ENCODE data around the gene ZNF598. TPM values are rescaled to one million over a fixed set of nuclear protein-coding genes. Genes with fewer than 3 reads are reported as not detected.

Gene ZNF598
- total RNA-seq, 1 experiment from 2014 or later: 89.3 TPM

DNA sequence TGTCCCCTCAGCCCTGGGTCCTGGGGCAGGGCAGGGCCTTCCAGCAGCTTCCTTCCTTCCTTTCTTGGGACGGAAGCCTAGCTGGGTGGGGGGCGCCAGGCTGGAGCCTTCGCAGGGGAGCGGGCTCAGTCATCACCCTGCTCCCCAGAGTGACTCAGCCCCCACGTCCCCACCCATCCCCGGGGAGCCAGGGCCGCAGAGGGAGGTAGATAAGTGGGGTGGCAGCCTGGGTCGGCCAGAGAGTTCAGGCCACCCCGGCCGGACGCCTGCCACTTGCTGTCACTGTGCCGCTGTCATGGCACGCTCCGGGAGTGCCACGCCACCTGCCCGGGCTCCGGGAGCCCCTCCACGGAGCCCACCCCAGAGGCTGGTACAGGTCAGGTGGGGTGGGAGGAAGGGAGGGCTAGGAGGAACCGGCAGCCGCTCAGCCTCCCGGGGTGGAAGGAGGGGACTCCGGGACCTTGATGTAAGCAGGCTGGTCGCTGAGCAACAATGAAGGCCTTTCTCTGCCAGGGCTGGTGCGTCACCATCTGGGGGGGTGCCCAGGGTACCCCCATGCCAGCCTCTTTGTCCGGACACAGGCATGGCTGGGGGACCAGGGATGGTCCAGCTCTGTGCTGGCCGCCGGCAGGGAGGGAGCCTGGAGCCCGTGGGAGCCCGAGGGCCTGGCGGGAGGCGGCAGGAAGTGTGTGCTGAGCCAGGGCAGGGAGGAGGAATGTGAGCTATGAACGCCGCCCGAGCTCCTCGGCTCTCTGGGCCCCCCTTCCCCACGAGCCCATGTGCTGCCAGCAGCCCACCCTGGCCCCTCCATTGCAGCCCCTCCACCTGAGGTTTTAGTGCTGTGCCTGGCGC lies 23.7 kb upstream of the ZNF598 start:
- DNase-seq (ENCODE audit: low read depth): no peak
- in situ Hi-C loops (cut with HindIII; ENCODE audit: low pct_unique_long_range_greater_than_20kb, low sequenced_read_pairs): loop anchor here (25.0 kb wide), 1 partner anchor 479 kb away; the partner anchor contains the start of genes AMDHD2 and ATP6V0C

DNA sequence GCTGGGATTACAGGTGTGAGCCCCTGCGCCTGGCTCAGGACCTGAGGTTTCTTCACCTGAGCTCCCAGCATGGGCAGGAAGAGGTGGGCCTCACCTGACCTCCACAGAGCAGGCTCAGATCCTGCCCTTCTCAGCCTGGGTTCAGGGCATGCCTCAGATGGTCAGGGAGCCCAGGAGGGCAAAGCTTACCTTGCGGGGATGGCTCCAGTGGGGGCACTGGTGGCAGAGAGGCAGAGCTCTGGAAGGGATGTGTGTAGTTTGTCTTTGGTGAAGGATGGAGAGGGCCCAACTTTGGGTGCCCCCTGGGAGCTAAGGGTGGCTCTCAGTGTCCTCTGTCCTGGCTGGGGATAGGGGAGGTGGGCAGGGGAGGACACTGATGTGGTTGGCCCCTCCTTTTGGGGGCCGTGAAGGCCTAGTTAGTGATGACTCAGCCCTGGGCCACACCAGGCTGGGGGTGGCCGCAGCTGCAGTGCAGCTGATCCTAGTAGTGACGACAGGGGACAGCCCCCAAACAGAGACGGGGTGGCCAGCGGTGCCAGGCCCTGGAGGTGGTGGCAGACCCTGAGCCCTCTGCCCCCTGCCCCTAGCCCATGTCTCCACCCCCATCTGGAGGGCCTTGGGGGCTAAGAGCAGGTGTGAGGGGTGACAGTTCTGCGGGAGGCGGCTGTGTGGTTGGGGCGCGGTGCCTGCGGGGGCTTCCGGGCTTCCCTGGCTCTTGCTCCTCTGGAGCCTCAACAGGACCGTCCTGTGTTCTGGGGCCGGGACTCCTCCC lies 22.9 kb upstream of the ZNF598 start:
- DNase-seq (ENCODE audit: low read depth): no peak
- in situ Hi-C loops (cut with HindIII; ENCODE audit: low pct_unique_long_range_greater_than_20kb, low sequenced_read_pairs): loop anchor here (25.0 kb wide), 1 partner anchor 480 kb away; the partner anchor contains the start of genes AMDHD2 and ATP6V0C

DNA sequence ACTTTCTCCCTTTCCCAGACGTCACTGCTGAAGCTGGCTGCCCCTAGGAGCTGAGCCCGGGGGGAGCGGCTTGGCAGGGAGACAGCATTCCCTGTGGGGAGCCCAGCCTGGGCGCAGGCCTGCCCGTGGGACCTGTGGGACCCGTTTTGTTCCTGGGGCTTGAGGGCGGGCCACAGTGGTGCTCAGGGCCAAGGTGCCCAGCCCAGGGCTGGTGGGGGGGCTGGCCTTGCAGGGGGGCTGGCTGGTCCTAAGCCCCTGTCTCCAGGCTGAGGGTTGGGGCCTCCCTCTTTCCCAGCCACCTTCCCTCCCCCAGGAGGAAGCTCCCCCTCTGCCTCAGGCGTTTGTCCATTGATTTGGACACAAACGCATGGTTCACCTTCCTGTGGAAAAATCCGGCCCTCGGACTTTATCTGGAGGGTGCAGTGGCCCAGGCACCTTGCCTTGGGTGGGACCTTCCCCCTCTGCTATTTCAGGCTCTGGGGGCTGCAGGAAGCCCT lies 21.5 kb upstream of the ZNF598 start:
- in situ Hi-C loops (cut with HindIII; ENCODE audit: low pct_unique_long_range_greater_than_20kb, low sequenced_read_pairs): loop anchor here (25.0 kb wide), 1 partner anchor 481 kb away; the partner anchor contains the start of genes AMDHD2 and ATP6V0C

DNA sequence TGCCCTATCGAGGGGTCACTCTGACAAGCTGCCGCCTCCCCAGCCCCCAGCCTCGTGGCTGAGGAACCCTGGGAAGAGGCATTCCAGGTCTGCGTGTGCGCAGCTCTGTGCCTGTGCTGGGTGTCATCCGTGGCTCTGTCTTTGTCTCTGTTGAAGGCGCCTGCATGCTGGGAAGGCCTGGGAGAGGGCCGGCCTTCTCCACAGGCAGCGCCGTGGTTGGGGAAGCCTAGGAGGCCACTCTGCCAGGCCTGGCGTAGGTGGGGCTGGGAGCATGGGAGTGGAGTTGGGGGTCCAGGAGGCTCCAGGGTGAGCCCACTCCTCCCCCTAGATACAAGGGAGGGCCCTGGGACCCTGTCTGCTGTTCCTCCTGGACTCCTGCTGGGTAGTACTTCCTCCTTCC lies 20.4 kb upstream of the ZNF598 start:
- DNase-seq (ENCODE audit: low read depth): no peak
- in situ Hi-C loops (cut with HindIII; ENCODE audit: low pct_unique_long_range_greater_than_20kb, low sequenced_read_pairs): loop anchor here (25.0 kb wide), 1 partner anchor 482 kb away; the partner anchor contains the start of genes AMDHD2 and ATP6V0C

More for the DNA sequence above, 21.5 kb upstream of the ZNF598 start:
- DNase-seq (ENCODE audit: low read depth): no peak

DNA sequence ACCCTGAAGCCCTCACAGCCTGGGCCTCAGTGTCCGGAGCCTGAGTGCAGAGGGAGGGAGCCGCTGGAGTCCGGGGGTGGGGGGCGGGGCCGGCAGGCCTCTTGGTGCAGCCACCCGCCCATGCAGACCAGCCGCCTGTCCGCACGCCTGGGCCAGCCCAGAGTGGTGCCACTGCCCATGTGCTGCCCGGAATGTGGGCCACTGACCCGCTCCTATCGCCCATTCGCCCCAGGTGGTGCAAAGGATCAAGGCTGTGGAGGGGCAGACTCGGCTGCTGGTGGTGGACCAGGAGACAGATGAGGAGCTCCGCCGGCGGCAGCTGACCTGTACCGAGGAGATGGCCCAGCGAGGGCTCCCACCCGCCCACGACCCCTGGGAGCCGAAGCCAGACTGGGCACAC lies 19.7 kb upstream of the ZNF598 start:
- no peak for DNase-seq (ENCODE audit: low read depth)
- in situ Hi-C loops (cut with HindIII; ENCODE audit: low pct_unique_long_range_greater_than_20kb, low sequenced_read_pairs): loop anchor here (25.0 kb wide), 1 partner anchor 483 kb away; the partner anchor contains the start of genes AMDHD2 and ATP6V0C

DNA sequence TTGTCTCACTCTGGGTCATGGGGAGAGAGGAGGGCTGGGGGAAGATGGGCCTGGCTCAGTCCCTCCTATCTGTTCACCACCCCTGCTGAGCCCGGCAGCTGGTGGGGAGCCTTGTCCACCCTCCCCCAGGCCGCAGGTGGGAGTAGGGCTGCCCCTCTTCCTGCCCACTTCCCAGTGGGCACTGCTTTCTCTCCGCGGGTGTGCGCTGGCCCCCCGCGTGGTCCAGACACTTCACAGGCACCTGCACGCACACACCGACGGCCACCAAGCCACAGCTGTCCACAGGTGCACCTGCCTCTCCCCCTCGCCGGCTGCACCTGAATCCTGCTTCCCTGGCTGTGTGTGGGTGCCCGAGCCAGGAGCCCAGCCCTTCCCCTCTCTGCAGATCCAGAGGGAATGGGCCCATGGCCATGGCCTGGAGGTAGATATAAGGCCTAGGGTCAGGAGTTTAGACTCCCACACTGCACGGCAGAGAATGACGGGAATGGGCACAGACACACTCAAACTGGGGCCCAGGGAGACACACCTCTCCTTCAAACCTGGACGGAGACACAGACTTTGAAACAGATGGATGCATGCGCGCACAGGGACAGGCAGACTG lies 19.1 kb upstream of the ZNF598 start:
- in situ Hi-C loops (cut with HindIII; ENCODE audit: low pct_unique_long_range_greater_than_20kb, low sequenced_read_pairs): loop anchor here (25.0 kb wide), 1 partner anchor 484 kb away; the partner anchor contains the start of genes AMDHD2 and ATP6V0C
- no peak for DNase-seq (ENCODE audit: low read depth)

DNA sequence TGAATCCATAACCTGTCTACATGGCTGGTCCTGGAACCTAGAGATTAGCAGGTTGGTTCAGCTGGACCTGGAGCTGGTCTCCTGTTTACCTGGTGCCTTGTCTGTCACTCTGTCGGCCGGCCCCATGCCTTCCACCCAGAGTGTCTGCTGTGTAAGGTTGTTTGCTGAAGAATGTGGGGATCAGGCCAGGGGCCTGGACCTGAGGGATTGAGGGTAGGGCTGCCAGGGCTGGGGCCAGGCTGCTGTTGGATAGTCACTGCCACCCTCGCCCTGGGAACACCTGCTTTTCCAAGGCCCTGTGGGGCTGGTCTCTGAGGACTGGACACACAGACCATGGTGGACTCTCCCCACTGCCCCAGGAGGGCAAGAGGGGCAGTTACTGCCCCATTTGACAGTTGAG lies 18.5 kb upstream of the ZNF598 start:
- no peak for DNase-seq (ENCODE audit: low read depth)
- in situ Hi-C loops (cut with HindIII; ENCODE audit: low pct_unique_long_range_greater_than_20kb, low sequenced_read_pairs): loop anchor here (25.0 kb wide), 1 partner anchor 484 kb away; the partner anchor contains the start of genes AMDHD2 and ATP6V0C

DNA sequence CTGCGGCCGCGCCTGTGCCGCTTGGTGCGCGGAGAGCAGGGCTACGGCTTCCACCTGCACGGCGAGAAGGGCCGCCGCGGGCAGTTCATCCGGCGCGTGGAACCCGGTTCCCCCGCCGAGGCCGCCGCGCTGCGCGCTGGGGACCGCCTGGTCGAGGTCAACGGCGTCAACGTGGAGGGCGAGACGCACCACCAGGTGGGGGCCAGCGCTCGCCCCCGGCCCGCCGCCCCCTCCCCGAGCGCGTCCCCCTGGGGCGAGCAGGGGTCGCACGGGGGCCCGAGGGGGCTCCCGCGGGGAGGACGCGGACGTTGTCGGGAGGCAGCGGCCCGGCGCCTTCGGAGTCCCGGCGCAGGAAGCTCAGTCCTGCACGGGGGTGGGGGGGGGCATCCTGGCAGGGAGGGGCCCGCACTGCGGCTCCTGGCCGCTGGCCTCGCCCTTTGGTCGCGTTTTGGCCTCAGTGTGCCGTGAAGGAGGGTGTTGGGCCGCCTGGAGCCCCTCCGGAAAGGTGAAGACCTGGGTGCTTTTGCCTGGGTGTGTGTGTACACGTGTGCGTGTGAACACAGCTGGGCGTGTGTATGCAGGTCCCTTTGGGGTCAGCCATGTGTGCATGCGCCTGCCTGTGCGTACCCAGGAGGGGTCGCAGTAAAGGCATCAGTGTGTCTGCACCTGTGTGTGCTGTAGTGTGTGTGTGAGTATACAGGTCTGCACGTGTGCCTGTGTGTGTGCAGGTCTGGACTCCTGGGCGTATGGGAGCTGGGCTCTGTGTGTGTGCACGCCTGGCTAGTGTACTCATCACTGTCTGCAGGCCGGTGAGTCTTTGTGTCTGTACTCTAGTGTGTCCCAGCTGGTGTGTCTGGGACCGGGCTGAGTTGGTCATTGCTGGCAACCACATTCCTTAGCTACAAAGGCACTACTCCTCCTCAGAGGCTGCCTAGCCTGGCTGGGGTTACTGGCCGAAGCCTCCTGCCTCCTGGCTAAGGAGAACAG lies 17.7 kb upstream of the ZNF598 start:
- in situ Hi-C loops (cut with HindIII; ENCODE audit: low pct_unique_long_range_greater_than_20kb, low sequenced_read_pairs): loop anchor here (25.0 kb wide), 1 partner anchor 485 kb away; the partner anchor contains the start of genes AMDHD2 and ATP6V0C
- DNase-seq (ENCODE audit: low read depth): no peak

DNA sequence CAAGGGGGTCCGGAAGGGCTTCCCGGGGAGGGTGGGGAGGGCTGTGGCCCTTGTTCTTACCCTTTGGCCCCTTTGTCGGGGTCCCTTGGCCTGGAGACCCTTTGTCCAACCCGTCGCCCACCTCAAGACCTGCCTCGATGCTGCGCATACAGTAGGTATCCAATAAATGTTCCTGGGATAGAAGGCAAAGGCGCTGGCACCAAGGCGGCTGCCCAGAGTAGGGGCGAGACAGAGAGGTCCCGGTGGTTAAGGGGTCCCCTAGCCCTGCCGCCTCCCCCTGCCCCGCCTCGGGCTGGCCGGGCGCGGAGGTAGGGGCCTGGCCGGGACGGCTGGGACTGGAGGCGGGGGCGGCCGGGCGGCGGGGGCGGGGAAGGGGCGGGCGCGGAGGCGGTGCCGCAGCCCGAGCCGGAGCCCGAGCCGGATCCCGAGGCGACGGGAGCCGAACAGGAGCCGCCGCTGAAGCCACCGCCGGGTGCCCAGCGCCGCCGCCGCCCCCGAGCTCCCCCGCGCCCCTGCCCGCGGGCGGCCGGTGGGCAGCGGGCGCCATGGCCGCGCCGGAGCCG lies 16.9 kb upstream of the ZNF598 start, which contains the start of gene NHERF2:
Gene NHERF2 (plus strand): TSS at position 442 of the 563 bp plus-strand sequence. CDS start 104 bp downstream, at position 546.
- in situ Hi-C loops (cut with HindIII; ENCODE audit: low pct_unique_long_range_greater_than_20kb, low sequenced_read_pairs): loop anchor here (25.0 kb wide), 1 partner anchor 486 kb away; the partner anchor contains the start of genes AMDHD2 and ATP6V0C
- DNase-seq (ENCODE audit: low read depth): no peak

DNA sequence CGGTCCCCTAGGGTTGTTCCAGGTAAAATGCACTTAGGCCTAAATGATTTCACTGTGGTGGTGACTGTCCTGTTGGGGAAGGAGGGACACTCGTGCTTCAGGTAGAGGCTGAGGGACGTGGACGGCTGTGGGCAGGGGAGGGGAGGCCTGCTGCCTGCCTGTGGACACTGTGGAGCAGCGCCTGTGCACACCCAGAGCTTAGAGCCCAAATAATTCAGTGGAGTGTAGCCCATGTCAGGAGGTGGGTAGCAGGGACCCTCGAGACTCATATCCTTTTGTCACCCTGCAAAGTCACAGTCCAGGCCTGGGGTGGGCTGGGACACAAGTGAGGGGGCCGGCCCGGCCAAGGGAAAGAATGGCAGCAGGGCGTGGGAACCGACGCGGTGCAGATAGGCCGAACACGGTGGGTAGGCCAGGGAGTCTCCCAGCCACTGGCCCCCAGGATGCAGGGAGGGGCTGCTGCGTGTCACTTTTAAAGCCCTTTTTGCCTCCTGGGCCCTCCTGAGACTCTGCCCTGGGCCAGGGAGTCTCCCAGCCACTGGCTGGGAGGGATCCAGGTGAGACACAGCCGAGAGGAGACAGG lies 16.3 kb upstream of the ZNF598 start:
- in situ Hi-C loops (cut with HindIII; ENCODE audit: low pct_unique_long_range_greater_than_20kb, low sequenced_read_pairs): loop anchor here (25.0 kb wide), 1 partner anchor 486 kb away; the partner anchor contains the start of genes AMDHD2 and ATP6V0C
- DNase-seq (ENCODE audit: low read depth): no peak

DNA sequence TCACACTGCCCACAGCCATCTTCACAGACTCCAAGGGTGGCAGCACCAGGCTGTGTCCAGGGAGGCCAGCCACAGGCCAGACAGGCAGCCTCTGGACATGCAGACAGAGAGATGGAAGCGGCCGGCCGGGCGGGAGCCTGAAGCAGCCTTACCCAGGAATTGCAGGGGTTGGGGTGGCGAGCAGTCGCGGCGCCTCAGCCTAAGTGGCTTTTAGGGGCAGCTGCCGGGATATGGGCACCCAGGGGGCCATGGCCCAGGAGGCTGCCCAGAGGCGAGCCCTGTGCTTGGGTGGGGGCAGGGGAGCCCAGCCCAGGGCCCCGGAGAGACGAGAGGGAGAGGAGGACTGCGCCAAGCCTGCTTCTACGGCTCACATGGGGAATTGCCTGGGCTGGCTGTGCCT lies 15.6 kb upstream of the ZNF598 start:
- in situ Hi-C loops (cut with HindIII; ENCODE audit: low pct_unique_long_range_greater_than_20kb, low sequenced_read_pairs): loop anchor here (25.0 kb wide), 1 partner anchor 487 kb away; the partner anchor contains the start of genes AMDHD2 and ATP6V0C

DNA sequence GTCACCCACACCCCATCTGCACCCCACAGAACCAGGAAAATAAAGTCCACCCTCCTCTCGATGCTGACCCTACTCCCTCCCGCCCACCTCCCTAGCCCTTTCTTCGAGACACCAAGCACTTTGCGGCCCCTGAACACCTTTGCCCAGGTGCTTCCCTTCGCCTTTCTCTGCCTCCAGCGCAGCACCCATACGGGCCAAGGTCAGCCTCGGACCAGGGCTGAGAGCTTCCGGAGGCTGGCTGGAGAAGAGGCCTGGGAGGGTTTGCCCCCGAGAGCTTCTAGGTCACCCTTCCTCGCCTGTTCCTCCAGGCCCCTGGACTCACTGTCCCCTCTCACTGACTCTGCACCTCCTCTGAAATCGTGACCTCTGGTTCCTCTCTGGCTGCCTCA lies 14.4 kb upstream of the ZNF598 start:
- in situ Hi-C loops (cut with HindIII; ENCODE audit: low pct_unique_long_range_greater_than_20kb, low sequenced_read_pairs): no loop called here

More for the DNA sequence above, 15.6 kb upstream of the ZNF598 start:
- DNase-seq (ENCODE audit: low read depth): no peak

DNA sequence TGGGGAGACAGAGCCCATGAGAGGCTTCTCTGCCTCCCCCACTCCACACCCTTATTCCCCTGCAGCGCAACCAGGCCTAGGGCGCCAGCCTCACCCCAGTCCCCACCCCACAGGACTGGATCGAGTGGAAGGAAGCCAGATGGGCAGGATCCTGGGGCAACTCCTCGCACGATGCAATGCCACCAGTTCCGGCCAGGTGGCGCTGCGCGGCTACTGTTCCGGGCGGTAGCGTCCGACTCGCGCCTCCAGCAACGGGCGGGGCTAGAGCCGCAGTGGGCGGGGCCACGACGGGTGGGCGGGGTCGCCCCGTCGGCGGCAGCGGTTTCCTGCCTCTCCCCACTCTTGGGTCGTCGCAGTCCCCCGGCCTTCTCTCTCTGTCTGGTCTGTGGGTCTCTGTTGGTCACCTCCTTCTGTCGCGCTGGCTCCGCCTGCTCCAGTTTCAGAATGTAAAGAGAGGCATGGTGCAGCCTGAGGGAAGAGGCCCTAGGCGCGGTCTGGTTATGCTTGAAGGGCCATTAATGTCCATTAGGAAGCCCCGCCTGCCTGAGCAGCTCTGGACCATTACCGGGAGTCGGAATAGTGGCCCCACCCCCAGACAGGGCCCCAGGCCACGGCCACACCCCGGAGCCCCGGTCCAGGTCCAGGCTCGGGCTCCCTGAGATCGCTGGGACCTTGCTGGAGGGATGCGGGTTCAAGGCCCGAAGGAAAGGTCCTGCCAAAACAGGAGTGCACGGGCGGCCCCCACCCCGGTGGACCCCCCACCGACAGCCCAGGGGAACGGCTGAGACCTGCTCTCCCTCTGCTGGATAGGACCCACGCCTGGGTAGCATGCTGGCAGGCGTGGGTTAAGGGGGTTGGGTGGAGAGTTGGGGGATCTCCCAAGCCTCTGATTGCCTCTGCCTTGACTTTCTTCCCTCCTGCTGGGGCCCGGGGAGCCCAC lies 13.7 kb upstream of the ZNF598 start:
- DNase-seq (ENCODE audit: low read depth): peak; percentile 98
- in situ Hi-C loops (cut with HindIII; ENCODE audit: low pct_unique_long_range_greater_than_20kb, low sequenced_read_pairs): no loop called here

More for the DNA sequence above, 14.4 kb upstream of the ZNF598 start:
- DNase-seq (ENCODE audit: low read depth): no peak

DNA sequence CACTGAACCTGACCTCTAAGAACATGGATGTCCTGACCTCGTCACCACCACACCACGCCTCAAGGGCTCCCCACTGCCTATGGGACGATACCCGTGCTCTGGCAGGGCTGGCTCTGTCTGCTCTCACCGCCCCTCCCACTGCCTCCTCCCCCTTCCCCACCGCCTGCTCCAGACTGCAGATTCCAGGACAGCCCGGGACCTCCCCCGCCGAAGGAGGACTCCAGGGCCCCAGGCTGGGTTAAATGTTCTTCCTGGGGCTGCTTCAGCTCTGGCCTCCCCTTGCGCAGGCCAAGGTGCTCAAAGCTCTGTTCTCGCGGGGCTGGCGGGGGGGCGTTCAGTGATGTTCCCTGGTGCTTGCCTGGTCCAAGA lies 13.1 kb upstream of the ZNF598 start:
- in situ Hi-C loops (cut with HindIII; ENCODE audit: low pct_unique_long_range_greater_than_20kb, low sequenced_read_pairs): no loop called here
- DNase-seq (ENCODE audit: low read depth): no peak
